DMS153 treated with DMSO at 0.1 percent for 48 hours (cell line): Measurements from ENCODE around the gene DDX10.

Experiments used
- DNase-seq: peaks from one replicate; lab custom pipeline; 2025; ENCODE audit not compliant: unreplicated experiment; lab: John Stamatoyannopoulos, UW

DDX10 gene

DNA sequence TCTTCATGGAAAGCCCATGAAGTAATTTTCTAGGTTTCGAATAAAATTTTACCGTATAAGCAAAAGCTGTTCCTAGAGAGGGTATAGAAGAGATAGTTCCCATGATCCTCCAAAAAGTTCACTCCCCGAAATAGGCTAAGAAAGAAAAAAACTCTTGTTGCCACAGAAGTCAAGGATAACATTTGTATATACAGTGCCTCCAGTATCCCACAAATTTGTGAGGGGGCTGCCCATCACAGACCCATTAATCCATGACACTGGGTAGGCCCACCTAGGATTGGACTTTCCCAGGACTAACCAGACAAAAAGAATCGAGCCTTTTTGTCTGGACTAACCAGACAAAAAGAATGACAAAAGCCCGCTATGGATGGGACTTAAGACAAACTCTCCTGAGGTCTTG lies 233.0 kb downstream of the DDX10 start:
- no peak for DNase-seq

DNA sequence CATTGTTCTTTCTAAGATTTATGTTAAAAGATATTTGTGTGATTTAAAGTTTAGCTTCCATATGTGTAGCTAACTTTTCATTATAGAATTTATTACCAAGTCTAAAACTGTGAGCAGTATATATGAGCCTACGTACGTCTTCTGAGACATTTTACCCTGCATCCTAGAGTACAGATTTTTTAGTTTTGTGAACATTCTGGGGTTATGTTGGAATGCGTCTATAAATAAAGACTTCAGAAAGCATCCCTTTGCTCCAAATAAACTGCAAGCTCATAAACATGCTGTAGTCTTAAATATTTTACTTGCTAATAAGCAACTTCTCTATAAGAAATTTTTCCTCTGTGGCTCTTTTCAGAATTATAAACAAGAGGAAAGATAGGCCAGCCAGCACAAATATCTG lies 236.5 kb downstream of the DDX10 start:
- DNase-seq: no peak

DNA sequence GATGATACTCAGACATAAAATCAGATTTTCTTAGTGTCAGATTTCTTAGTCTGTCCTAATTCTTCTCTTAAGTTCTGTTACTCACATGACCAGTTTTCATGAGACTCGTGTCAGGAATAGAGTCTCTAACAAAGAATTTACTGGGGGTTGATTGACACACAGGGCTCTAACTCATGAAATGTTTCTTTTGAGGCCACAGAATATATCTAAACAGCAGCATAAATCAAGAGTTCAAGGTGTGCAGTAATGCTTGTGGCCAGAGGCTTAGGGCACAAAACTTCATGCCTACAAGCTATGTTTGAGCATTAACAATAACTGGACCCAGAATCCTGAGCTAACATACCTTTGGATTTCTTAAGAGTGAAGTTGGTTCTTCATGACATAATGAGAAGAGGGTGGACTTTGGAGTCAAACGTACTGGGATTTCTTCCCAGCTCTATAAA lies 237.2 kb downstream of the DDX10 start:
- no peak for DNase-seq

- no peak for DNase-seq
Observed at GRCh38 chr11:108904480-108904879, 239.6 kb downstream of the DDX10 start.

GRCh38 chr11:108906329-108906728 lies 241.5 kb downstream of the DDX10 start:
- DNase-seq: no peak

- no peak for DNase-seq
Observed at GRCh38 chr11:108906826-108907225, 242.0 kb downstream of the DDX10 start.

DNA sequence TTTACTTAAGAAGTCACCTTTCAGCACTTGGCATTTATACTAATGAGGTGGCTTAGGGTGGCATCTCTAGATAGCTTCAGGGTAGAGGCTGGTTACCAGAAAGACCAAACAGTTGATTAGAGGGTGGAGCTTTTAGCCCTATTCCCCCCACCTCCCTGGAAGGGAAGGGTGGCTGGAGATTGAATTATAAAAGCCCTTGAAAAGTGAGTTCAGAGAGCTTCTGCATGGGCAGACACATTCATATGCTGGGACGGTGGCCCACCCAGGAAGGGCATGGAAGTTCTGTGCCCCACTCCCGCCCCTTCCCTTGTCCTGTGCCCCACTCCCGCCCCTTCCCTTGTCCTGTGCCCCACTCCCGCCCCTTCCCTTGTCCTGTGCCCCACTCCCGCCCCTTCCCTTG lies 244.2 kb downstream of the DDX10 start:
- no peak for DNase-seq

GRCh38 chr11:108909921-108910320 lies 245.1 kb downstream of the DDX10 start:
- no peak for DNase-seq

GRCh38 chr11:108912581-108912980 lies 247.7 kb downstream of the DDX10 start:
- no peak for DNase-seq

DNA sequence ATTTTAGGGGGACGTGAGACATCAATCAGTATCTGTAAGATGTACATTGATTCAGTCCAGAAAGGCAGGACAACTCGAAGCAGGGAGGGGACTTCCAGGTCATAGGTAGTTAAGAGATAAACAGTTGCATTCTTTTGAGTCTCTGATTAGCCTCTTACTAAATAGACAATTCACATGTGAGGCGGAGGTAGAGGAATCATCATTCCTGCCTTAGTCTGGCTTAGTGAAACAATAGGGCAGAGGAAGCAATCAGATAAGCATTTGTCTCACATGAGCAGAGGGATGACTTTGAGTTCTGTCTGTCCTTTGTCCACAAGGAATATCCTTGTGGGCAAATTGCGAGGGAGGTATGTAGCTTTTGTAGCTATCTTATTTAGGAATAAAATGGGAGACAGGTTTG lies 248.3 kb downstream of the DDX10 start:
- no peak for DNase-seq

DNA sequence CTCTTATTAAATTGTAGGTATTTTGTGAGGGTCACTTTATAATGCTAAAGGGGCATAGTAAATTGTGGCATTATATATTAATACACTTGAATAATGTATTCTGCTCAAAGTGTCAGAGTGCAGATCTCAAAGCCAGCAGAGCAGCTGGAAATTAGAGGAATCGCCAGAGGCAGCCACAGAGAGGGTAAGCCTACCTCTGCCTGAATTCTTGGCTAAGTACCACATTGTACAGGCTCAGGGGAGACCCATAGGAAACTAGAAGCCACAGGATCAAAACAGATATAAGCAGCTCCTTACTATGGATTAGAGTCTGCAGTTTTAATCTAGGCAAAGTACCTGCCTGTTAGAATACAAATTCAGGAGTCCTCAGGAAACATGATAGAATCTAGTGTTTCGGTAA lies 249.3 kb downstream of the DDX10 start:
- no peak for DNase-seq

- no peak for DNase-seq
Observed at GRCh38 chr11:108914981-108915380, 250.1 kb downstream of the DDX10 start.

GRCh38 chr11:108915666-108916065 lies 250.8 kb downstream of the DDX10 start:
- DNase-seq: no peak

GRCh38 chr11:108916290-108916689 lies 251.4 kb downstream of the DDX10 start:
- DNase-seq: no peak

DNA sequence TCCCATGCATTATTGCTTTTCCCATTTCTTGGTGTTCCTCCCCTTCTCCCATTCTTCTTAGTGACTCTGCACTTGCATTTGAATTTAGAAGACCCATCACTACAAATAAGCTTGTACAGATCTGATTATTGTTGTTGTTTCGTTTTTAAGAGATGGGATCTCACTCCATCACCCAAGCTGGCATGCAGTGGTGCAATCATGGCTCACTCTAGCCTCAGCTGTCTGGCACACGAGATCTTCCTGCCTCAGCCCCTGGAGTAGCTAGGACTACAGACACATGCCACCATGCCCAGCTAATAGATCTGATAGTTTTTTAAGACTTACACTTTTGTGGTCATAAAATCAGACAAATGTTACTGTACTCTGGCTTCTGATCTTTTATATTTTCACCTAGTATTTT lies 252.1 kb downstream of the DDX10 start:
- DNase-seq: no peak

DNA sequence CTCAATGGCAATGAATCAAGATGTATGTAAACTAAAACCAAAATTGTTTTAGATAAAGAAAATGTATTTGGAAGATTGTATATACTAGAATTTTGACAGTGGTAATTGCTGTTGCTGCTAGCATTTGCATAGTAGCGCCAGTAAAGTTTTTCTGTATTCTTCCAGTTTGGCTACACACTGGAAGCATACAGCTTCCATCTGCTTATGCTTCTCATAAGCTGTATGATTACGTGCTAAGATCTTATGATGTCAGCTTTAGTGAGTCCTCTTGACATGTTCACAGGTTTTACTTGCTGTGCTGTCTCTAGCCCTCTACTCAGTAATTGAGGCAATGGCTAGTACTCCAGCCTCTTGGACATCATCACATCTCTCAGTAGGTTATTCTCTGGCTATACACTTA lies 256.3 kb downstream of the DDX10 start:
- no peak for DNase-seq

DNA sequence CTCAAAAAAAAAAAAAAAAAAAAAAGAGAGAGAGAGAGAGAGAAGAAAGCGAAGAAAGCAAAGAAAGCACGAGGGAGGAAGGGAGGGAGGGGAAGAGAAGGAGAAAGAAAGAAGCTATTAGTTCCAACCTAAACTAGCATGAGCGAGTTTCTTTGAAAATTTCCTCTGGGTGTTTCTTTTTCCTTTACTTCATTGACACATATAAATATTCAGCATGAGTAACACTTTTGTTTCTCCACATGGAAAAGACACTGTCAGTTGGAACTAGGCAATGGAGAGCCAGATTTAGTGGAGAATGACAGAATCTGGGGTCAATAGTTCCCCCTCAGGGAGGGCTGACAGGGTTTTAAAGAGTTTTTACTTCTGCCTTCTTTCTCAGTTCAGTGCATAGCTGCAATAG lies 257.4 kb downstream of the DDX10 start:
- no peak for DNase-seq

DNA sequence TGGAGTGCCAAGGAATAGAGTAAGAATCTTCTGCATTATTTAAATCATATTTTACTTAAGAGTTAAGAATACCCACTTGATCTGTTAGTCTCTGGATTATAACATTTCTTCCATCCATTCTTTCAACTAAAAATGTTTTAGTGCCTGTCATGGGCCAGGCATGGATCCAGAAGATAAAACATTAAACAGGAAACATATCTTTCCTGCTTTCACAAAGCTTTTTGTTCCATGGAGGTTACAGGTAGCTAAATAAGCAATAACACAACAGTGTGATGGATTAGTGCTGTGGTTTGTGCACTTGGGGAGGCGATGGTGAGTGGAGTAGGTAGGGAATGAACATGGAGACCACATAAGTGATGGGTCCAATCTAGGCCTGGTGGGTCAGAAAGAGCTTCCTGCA lies 258.5 kb downstream of the DDX10 start:
- DNase-seq: no peak

GRCh38 chr11:108926171-108926840 lies 261.4 kb downstream of the DDX10 start:
- no peak for DNase-seq

DNA sequence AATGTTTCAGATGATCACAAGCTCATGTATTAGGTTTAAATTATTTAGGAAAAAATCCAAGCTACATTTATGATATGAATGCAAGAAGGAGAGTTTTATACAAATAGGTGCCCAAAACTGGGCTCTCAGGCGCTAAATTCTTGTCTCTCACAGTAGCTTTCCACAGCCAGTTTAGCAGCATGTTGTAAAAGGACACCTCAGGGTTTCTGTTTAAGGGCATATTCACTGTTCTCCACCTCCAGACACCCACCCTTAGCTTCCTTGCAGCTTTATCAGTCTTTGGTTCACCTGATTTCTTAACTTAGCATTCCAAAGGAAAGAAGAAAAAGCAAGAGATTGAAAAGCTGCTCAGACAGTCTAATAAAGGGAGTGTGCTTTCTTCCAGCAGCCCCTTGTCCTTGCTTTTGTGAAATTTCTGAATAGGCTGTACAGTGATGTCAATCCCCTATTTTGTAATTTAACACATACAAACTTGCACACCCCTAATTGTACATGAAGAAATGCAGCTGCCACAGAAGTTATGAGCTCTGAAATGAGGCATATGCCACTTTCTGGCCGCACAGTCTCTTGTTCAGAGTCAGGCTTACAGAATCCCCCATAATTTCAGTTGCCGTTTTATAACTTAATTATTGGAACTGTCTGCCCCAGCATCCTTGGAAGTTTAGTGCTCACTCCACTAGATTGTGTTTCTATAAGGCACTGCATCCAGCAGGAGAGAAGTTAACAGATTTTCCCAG lies 262.1 kb downstream of the DDX10 start:
- DNase-seq: no peak

DNA sequence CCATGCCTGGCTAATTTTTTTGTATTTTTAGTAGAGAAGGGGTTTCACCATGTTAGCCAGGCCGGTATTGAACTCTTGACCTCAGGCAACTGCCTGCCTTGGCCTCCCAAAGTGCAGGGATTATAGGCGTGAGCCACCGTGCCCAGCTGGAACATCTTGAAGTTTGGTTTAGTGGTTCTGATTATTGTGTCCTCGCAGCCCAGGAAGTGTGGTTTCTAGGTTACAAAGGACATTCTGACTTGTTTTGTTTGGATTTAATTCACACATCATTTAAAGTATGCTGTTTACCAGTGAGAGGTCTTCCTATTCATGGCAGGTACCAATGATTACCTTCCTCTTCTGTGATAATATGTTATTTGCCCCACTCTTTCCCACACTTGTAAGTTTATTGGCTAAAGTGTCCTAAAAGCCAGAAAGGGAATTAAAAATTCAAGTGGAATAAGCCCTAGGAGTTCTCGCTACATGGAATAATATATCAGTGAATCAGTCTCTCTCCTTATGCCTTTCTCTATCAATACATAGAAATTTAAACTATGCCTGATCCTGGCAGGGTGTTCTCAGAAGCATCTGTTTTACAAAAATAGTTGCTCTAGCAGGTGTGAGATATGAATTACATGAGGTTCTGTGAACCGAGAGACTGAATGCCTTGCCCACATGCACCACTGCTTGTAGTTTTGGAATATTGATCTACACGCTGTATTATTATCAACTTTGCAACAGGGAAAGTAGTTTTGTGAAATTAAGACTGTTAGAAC lies 263.1 kb downstream of the DDX10 start:
- no peak for DNase-seq

GRCh38 chr11:108929241-108929640 lies 264.4 kb downstream of the DDX10 start:
- no peak for DNase-seq
